ENCODE data around the gene HINT2.
A peak's percentile ranks its signal among the peaks of the same experiment; 100 is the strongest.

HINT2 gene

GRCh38 chr9:35791297-35791921, 23.4 kb downstream of the HINT2 start, which contains the start of gene NPR2:
Gene NPR2, plus strand, starts transcription at chr9:35791591. Its CDS starts 818 bp downstream, at chr9:35792409.
- Mint-ChIP-seq H3K27me3 (peaks cover 3% of the 10 kb centered on the region), H3K4me1 (peaks cover 9% of the 10 kb centered on the region), H3K4me3 (peak within 1 kb of the TSS; percentile 70), H3K27ac (no peak within 1 kb of the TSS), H3K36me3 (peaks cover 5% of the 10 kb centered on the region), H3K9me3 (no peaks in the 10 kb centered on the region)
- ATAC-seq (ENCODE audit: low read depth) (no peak), DNase-seq (ENCODE audit: low spot score in 2 of 2) (no peak)

GRCh38 chr9:35790385-35791296, 24.2 kb downstream of the HINT2 start:
- Mint-ChIP-seq H3K27me3 (peaks cover 3% of the 10 kb centered on the region), H3K4me1 (peaks cover 8% of the 10 kb centered on the region), H3K27ac (no peak overlapping the region), H3K9me3 (no peaks in the 10 kb centered on the region), H3K4me3 (peak overlapping the region; percentile 70), H3K36me3 (peaks cover 11% of the 10 kb centered on the region)
- ATAC-seq (ENCODE audit: low read depth) = peak; percentile 86
- DNase-seq (ENCODE audit: low spot score in 2 of 2) = peak; percentile 48 to 68

- no peaks in the 10 kb centered on the region for H3K9me3 Mint-ChIP-seq
- H3K4me3 Mint-ChIP-seq = no peak overlapping the region
- peaks cover 6% of the 10 kb centered on the region for H3K4me1 Mint-ChIP-seq
- peaks cover 12% of the 10 kb centered on the region for H3K36me3 Mint-ChIP-seq
- H3K27me3 Mint-ChIP-seq = peaks cover 3% of the 10 kb centered on the region
- no peak overlapping the region for H3K27ac Mint-ChIP-seq
- DNase-seq (ENCODE audit: low spot score in 2 of 2) (no peak), ATAC-seq (ENCODE audit: low read depth) (no peak)
Measured at GRCh38 chr9:35790025-35790384, 24.8 kb downstream of the HINT2 start.

- Mint-ChIP-seq H3K27me3 (peaks cover 3% of the 10 kb centered on the region), H3K4me3 (no peak overlapping the region), H3K36me3 (peaks cover 15% of the 10 kb centered on the region), H3K27ac (no peak overlapping the region), H3K9me3 (no peaks in the 10 kb centered on the region), H3K4me1 (peaks cover 6% of the 10 kb centered on the region)
- ATAC-seq (ENCODE audit: low read depth) = no peak
- DNase-seq (ENCODE audit: low spot score in 2 of 2) = no peak
Measured at GRCh38 chr9:35789541-35789940, 25.3 kb downstream of the HINT2 start.

GRCh38 chr9:35783418-35783817, 31.4 kb downstream of the HINT2 start:
- H3K27me3 Mint-ChIP-seq = no peaks in the 10 kb centered on the region
- H3K4me3 Mint-ChIP-seq = no peak overlapping the region
- peaks cover 2% of the 10 kb centered on the region for H3K9me3 Mint-ChIP-seq
- no peaks in the 10 kb centered on the region for H3K4me1 Mint-ChIP-seq
- no peak overlapping the region for H3K27ac Mint-ChIP-seq
- peaks cover 30% of the 10 kb centered on the region for H3K36me3 Mint-ChIP-seq
- no peak for DNase-seq (ENCODE audit: low spot score in 2 of 2)
- ATAC-seq (ENCODE audit: low read depth) = no peak

GRCh38 chr9:35781066-35781465, 33.8 kb downstream of the HINT2 start:
- no peak overlapping the region for H3K27ac Mint-ChIP-seq
- H3K36me3 Mint-ChIP-seq = peaks cover 27% of the 10 kb centered on the region
- H3K9me3 Mint-ChIP-seq = peaks cover 2% of the 10 kb centered on the region
- DNase-seq (ENCODE audit: low spot score in 2 of 2) = no peak
- no peaks in the 10 kb centered on the region for H3K4me1 Mint-ChIP-seq
- no peaks in the 10 kb centered on the region for H3K27me3 Mint-ChIP-seq
- no peak overlapping the region for H3K4me3 Mint-ChIP-seq
- ATAC-seq (ENCODE audit: low read depth) = no peak

GRCh38 chr9:35778496-35778895, 36.3 kb downstream of the HINT2 start:
- H3K27me3 Mint-ChIP-seq = no peaks in the 10 kb centered on the region

GRCh38 chr9:35776018-35776417, 38.8 kb downstream of the HINT2 start:
- Mint-ChIP-seq H3K36me3 (peaks cover 9% of the 10 kb centered on the region), H3K27me3 (no peaks in the 10 kb centered on the region), H3K27ac (peak overlapping the region; percentile 50), H3K4me1 (peaks cover 4% of the 10 kb centered on the region), H3K4me3 (no peak overlapping the region), H3K9me3 (no peaks in the 10 kb centered on the region)
- ATAC-seq (ENCODE audit: low read depth) = peak; percentile 35
- no peak for DNase-seq (ENCODE audit: low spot score in 2 of 2)

More at GRCh38 chr9:35778496-35778895, 36.3 kb downstream of the HINT2 start:
- H3K4me3 Mint-ChIP-seq = no peak overlapping the region
- peaks cover 4% of the 10 kb centered on the region for H3K4me1 Mint-ChIP-seq
- no peak overlapping the region for H3K27ac Mint-ChIP-seq
- no peak for DNase-seq (ENCODE audit: low spot score in 2 of 2)
- ATAC-seq (ENCODE audit: low read depth) = no peak
- peaks cover 2% of the 10 kb centered on the region for H3K9me3 Mint-ChIP-seq
- H3K36me3 Mint-ChIP-seq = peaks cover 13% of the 10 kb centered on the region

GRCh38 chr9:35774907-35775635, 39.8 kb downstream of the HINT2 start:
- peaks cover 4% of the 10 kb centered on the region for H3K4me1 Mint-ChIP-seq
- ATAC-seq (ENCODE audit: low read depth) = no peak
- H3K9me3 Mint-ChIP-seq = no peaks in the 10 kb centered on the region

GRCh38 chr9:35771943-35772342, 42.9 kb downstream of the HINT2 start:
- Mint-ChIP-seq H3K9me3 (no peaks in the 10 kb centered on the region), H3K4me3 (no peak overlapping the region), H3K36me3 (no peaks in the 10 kb centered on the region), H3K4me1 (peaks cover 4% of the 10 kb centered on the region), H3K27ac (no peak overlapping the region), H3K27me3 (no peaks in the 10 kb centered on the region)
- DNase-seq (ENCODE audit: low spot score in 2 of 2) (no peak), ATAC-seq (ENCODE audit: low read depth) (no peak)

More at GRCh38 chr9:35774907-35775635, 39.8 kb downstream of the HINT2 start:
- no peak for DNase-seq (ENCODE audit: low spot score in 2 of 2)
- Mint-ChIP-seq H3K4me3 (no peak overlapping the region), H3K36me3 (peaks cover 5% of the 10 kb centered on the region), H3K27ac (peak overlapping the region; percentile 50), H3K27me3 (no peaks in the 10 kb centered on the region)

GRCh38 chr9:35771534-35771933, 43.3 kb downstream of the HINT2 start:
- H3K9me3 Mint-ChIP-seq = no peaks in the 10 kb centered on the region
- no peak for ATAC-seq (ENCODE audit: low read depth)
- H3K36me3 Mint-ChIP-seq = no peaks in the 10 kb centered on the region
- H3K4me3 Mint-ChIP-seq = no peak overlapping the region
- no peaks in the 10 kb centered on the region for H3K27me3 Mint-ChIP-seq
- peaks cover 4% of the 10 kb centered on the region for H3K4me1 Mint-ChIP-seq
- H3K27ac Mint-ChIP-seq = no peak overlapping the region
- no peak for DNase-seq (ENCODE audit: low spot score in 2 of 2)

- Mint-ChIP-seq H3K9me3 (no peaks in the 10 kb centered on the region), H3K4me1 (peaks cover 4% of the 10 kb centered on the region), H3K4me3 (no peak overlapping the region), H3K36me3 (no peaks in the 10 kb centered on the region), H3K27ac (no peak overlapping the region), H3K27me3 (no peaks in the 10 kb centered on the region)
- DNase-seq (ENCODE audit: low spot score in 2 of 2) = no peak
- no peak for ATAC-seq (ENCODE audit: low read depth)
Measured at GRCh38 chr9:35771075-35771433, 43.8 kb downstream of the HINT2 start.

- DNase-seq (ENCODE audit: low spot score in 2 of 2) (no peak), ATAC-seq (ENCODE audit: low read depth) (no peak)
- Mint-ChIP-seq H3K27ac (no peak overlapping the region), H3K36me3 (no peaks in the 10 kb centered on the region), H3K4me1 (no peaks in the 10 kb centered on the region), H3K4me3 (no peak overlapping the region), H3K9me3 (no peaks in the 10 kb centered on the region), H3K27me3 (no peaks in the 10 kb centered on the region)
Measured at GRCh38 chr9:35769763-35770162, 45.1 kb downstream of the HINT2 start.

- Mint-ChIP-seq H3K4me3 (no peak overlapping the region), H3K36me3 (no peaks in the 10 kb centered on the region), H3K27me3 (no peaks in the 10 kb centered on the region), H3K9me3 (no peaks in the 10 kb centered on the region), H3K4me1 (peaks cover 2% of the 10 kb centered on the region), H3K27ac (no peak overlapping the region)
- no peak for DNase-seq (ENCODE audit: low spot score in 2 of 2)
- ATAC-seq (ENCODE audit: low read depth) = no peak
Measured at GRCh38 chr9:35767458-35767857, 47.4 kb downstream of the HINT2 start.

All from memory B cell (primary cell).